H1 (cell line): Measurements from ENCODE around the gene RANBP9. TPM values are rescaled to one million over a fixed set of nuclear protein-coding genes. Genes with fewer than 3 reads are reported as not detected.

ENCODE experiments used
- CTCF ChIA-PET: fragments of 300-600 bp; sonication (Branson Sonifier 250); formaldehyde crosslinking; loops from one replicate; lab custom pipeline; 2021; ENCODE audit not compliant: partially characterized antibody; lab: Charles Lee
- POLR2A ChIA-PET: fragments of 300-600 bp; sonication (Branson Sonifier 250); formaldehyde crosslinking; loops from one replicate; lab custom pipeline; 2021; ENCODE audit warnings: inconsistent platforms; ENCODE audit not compliant: partially characterized antibody; lab: Charles Lee
- DNase-seq, 2 experiments: peaks; one replicate each; pipeline versions ENCODE4 v3.0.0 to v3.0.0-alpha.2; 2010 to 2022; ENCODE audit warnings: low spot score in 2 of 2, low read depth in 1 of 2, mixed read lengths in 1 of 2
- FAIRE-seq: peaks from 2 replicates; lab custom pipeline; 2011; peaks lifted over from hg19 to GRCh38; lab: Jason Lieb, UNC
- H2AFZ ChIP-seq: 2 replicates; pipeline ENCODE4 v1.8.1; 2012; ENCODE audit warnings: low read length, inconsistent platforms
- H2AK5ac ChIP-seq: 2 replicates; pipeline ENCODE4 v1.6.1; 2013; ENCODE audit warnings: low read depth, low read length
- H2BK120ac ChIP-seq: replicated peaks from 2 replicates; pipeline ENCODE3; 2013; ENCODE audit warnings: low read depth, low read length, inconsistent platforms
- H2BK12ac ChIP-seq: 2 replicates; pipeline ENCODE4 v1.6.1; 2013; ENCODE audit warnings: low read depth, low read length
- H2BK15ac ChIP-seq: 2 replicates; pipeline ENCODE4 v1.6.1; 2013; ENCODE audit warnings: low read length
- H2BK20ac ChIP-seq: 2 replicates; pipeline ENCODE4 v1.6.1; 2013; ENCODE audit warnings: low read length
- H2BK5ac ChIP-seq: 2 replicates; pipeline ENCODE4 v1.6.1; 2013; ENCODE audit warnings: low read depth, low read length
- H3K14ac ChIP-seq: 2 replicates; pipeline ENCODE4 v1.6.1; 2013; ENCODE audit warnings: inconsistent platforms; ENCODE audit not compliant: insufficient read length
- H3K18ac ChIP-seq: 2 replicates; pipeline ENCODE4 v1.6.1; 2013; ENCODE audit warnings: low read length; ENCODE audit errors: extremely low read depth
- H3K23ac ChIP-seq: 2 replicates; pipeline ENCODE4 v1.6.1; 2013; ENCODE audit warnings: inconsistent platforms; ENCODE audit not compliant: insufficient read length
- H3K23me2 ChIP-seq: 2 replicates; pipeline ENCODE4 v1.6.1; 2013; ENCODE audit warnings: low read depth, low read length
- H3K27ac ChIP-seq: 2 replicates; pipeline ENCODE4 v1.6.1; 2011; ENCODE audit warnings: low read depth, low read length, inconsistent platforms
- H3K27me3 ChIP-seq, 4 experiments: replicated peaks in 1 of 4; 1 replicate in 1 of 4; 2 replicates in 3 of 4; pipeline versions ENCODE4 v1.6.1 to v1.8.1; 2011 to 2013; ENCODE audit warnings: low read length in 3 of 4, mild to moderate bottlenecking in 3 of 4, inconsistent platforms in 2 of 4, mixed read lengths in 2 of 4, moderate library complexity in 1 of 4; ENCODE audit not compliant: control insufficient read depth in 3 of 4, insufficient read depth in 3 of 4; ENCODE audit errors: extremely low read depth in 1 of 4
- H3K36me3 ChIP-seq, 4 experiments: 2 replicates each; pipeline versions ENCODE4 v1.6.1 to v1.8.1; 2011 to 2013; ENCODE audit warnings: mild to moderate bottlenecking in 4 of 4, low read length in 3 of 4, moderate library complexity in 2 of 4, control low read depth in 1 of 4, inconsistent platforms in 1 of 4; ENCODE audit not compliant: insufficient read depth in 4 of 4, control insufficient read depth in 2 of 4
- H3K4ac ChIP-seq: replicated peaks from 2 replicates; pipeline ENCODE3; 2013; ENCODE audit warnings: low read length, low read depth, mixed read lengths, inconsistent platforms; ENCODE audit not compliant: insufficient read length
- H3K4me1 ChIP-seq, 4 experiments: replicated peaks in 1 of 4; 1 replicate in 1 of 4; 2 replicates in 3 of 4; pipeline versions ENCODE4 v1.6.1 to v1.8.1; 2011 to 2013; ENCODE audit warnings: low read length in 3 of 4, inconsistent platforms in 2 of 4, mixed read lengths in 1 of 4; ENCODE audit not compliant: insufficient read depth in 4 of 4, control insufficient read depth in 3 of 4
- H3K4me2 ChIP-seq, 2 experiments: 2 replicates each; pipeline versions ENCODE4 v1.6.1 to v1.8.1; 2011 to 2013; ENCODE audit warnings: low read depth in 2 of 2, low read length in 2 of 2, control low read depth in 1 of 2, inconsistent platforms in 1 of 2, mild to moderate bottlenecking in 1 of 2; ENCODE audit not compliant: insufficient read depth in 1 of 2
- H3K4me3 ChIP-seq, 4 experiments: fragments of 200-600, 300-600 bp in 1 of 4; sonication (generic), shearing (Covaris generic), sonication (Bioruptor Twin) in 1 of 4; 2 replicates each; pipeline versions ENCODE4 v1.5.1 to v1.8.1; 2011 to 2016; ENCODE audit warnings: low read length in 4 of 4, low read depth in 3 of 4, control low read depth in 2 of 4, inconsistent platforms in 2 of 4, mild to moderate bottlenecking in 2 of 4, mixed read lengths in 1 of 4, moderate library complexity in 1 of 4; ENCODE audit not compliant: insufficient read depth in 2 of 4; ENCODE audit errors: extremely low read depth in 1 of 4
- H3K56ac ChIP-seq: replicated peaks from 2 replicates; pipeline ENCODE3; 2013; ENCODE audit warnings: low read depth, mild to moderate bottlenecking, mixed read lengths, low read length, inconsistent platforms; ENCODE audit not compliant: insufficient read length
- H3K79me1 ChIP-seq: 2 replicates; pipeline ENCODE4 v1.6.1; 2013; ENCODE audit warnings: low read depth, low read length, control low read depth
- H3K79me2 ChIP-seq, 2 experiments: 2 replicates each; pipeline versions ENCODE4 v1.6.1 to v1.8.1; 2012 to 2013; ENCODE audit warnings: low read length in 2 of 2, mild to moderate bottlenecking in 2 of 2, inconsistent platforms in 1 of 2; ENCODE audit not compliant: insufficient read depth in 2 of 2, control insufficient read depth in 1 of 2
- H3K9ac ChIP-seq, 4 experiments: replicated peaks in 1 of 4; 1 replicate in 1 of 4; 2 replicates in 3 of 4; pipeline versions ENCODE4 v1.6.1 to v1.8.1; 2011 to 2013; ENCODE audit warnings: low read depth in 3 of 4, low read length in 3 of 4, control low read depth in 2 of 4, mild to moderate bottlenecking in 2 of 4, moderate library complexity in 2 of 4, inconsistent platforms in 1 of 4; ENCODE audit errors: extremely low read depth in 1 of 4
- H3K9me3 ChIP-seq, 2 experiments: 2 replicates each; pipeline versions ENCODE4 v1.6.1 to v1.8.1; 2012 to 2013; ENCODE audit warnings: mild to moderate bottlenecking in 2 of 2, moderate library complexity in 2 of 2, control low read depth in 1 of 2, inconsistent platforms in 1 of 2, low read depth in 1 of 2, low read length in 1 of 2, mixed read lengths in 1 of 2; ENCODE audit not compliant: insufficient read depth in 2 of 2
- H4K20me1 ChIP-seq, 2 experiments: replicated peaks in 1 of 2; 2 replicates each; pipeline versions ENCODE3 to v1.8.1; 2011 to 2013; ENCODE audit warnings: inconsistent platforms in 2 of 2, low read length in 2 of 2, mild to moderate bottlenecking in 1 of 2; ENCODE audit not compliant: insufficient read depth in 2 of 2, control insufficient read depth in 1 of 2
- H4K5ac ChIP-seq: 2 replicates; pipeline ENCODE4 v1.6.1; 2013; ENCODE audit warnings: low read length, low read depth, mixed read lengths, inconsistent platforms; ENCODE audit not compliant: insufficient read length
- H4K8ac ChIP-seq: 2 replicates; pipeline ENCODE4 v1.8.0; 2013; ENCODE audit warnings: mild to moderate bottlenecking, moderate library complexity, low read length, inconsistent platforms; ENCODE audit not compliant: insufficient read depth; ENCODE audit errors: extremely low read depth
- H4K91ac ChIP-seq: replicated peaks from 2 replicates; pipeline ENCODE3; 2013; ENCODE audit warnings: low read length, mixed read lengths, inconsistent platforms; ENCODE audit not compliant: insufficient read length
- WGBS, 2 experiments: shearing (Covaris generic) in 1 of 2; methylation state at CpG; one replicate each; pipeline versions ENCODE4 v1.1.6 to v1.1.7; 2013 to 2015; ENCODE audit warnings: low lambda C conversion rate in 2 of 2, mixed read lengths in 2 of 2, inconsistent platforms in 1 of 2, low coverage in 1 of 2, missing lambda C conversion rate in 1 of 2; ENCODE audit not compliant: insufficient replicate concordance in 2 of 2, insufficient coverage in 1 of 2, insufficient read length in 1 of 2; ENCODE audit errors: extremely low coverage in 1 of 2, missing lambda C conversion rate in 1 of 2; 5-methylcytosine and 5-hydroxymethylcytosine counted together
- polyA plus RNA-seq, 7 experiments: library from polyadenylated mRNA; depleted of rRNA in 3 of 7; stranded (reverse) in 5 of 7; unstranded in 2 of 7; fragments of >200 nt in 5 of 7; fragments of 200-250 nt in 2 of 7; gene quantifications; 1 replicate in 5 of 7; 2 replicates in 1 of 7; 4 replicates in 1 of 7; pipeline versions ENCODE4 v1.2.1 to v1.2.3, GENCODE V29; 2011 to 2013; ENCODE audit warnings: missing spikeins in 2 of 7, mixed read lengths in 2 of 7
- total RNA-seq: library from RNA; stranded (reverse); fragmentation: NEBNext Ultra II Directional; extraction: Animal tissue kit (Norgen Biotek cat#: 25700); gene quantifications from 2 replicates; pipeline ENCODE4 v1.2.1, GENCODE V29; 2021

Gene RANBP9
- total and polyA plus RNA-seq, 2 of the 8 experiments (the other 6 are each of a cell fraction or from before 2014, with no cell fraction given) = 13.0 to 36.7 TPM

DNA sequence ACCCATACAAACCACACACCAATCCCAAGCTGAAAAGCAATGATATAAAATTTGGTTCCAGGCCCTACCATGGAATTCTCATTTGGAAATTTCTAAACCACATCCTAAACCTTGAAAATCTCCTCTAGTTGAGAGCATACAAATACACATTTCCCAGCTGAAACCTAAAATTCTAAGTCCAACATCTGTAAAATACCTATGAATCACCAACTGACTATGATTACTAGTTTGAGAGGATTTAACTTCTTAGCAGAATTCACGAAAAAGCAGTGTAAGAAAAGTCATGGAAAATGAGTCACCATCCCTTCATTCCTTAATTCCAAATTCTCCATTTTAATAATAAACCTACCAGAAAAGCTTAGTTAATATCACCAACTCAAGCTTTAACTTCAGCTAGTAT lies 15.4 kb downstream of the RANBP9 start:
- H3K27ac ChIP-seq = no peak overlapping the region
- ChIA-PET POLR2A (interaction anchor here (1.0 to 1.6 kb wide), 3 partner anchors 9 to 117 kb away, joined by 3 to 4 read pairs (median 4); partner anchors contain the start of genes MCUR1 and RANBP9), CTCF (no interaction called here)
- no peak overlapping the region for H3K56ac ChIP-seq
- no peak overlapping the region for H3K4ac ChIP-seq
- H2BK15ac ChIP-seq = no peak overlapping the region
- no peak overlapping the region for H2BK20ac ChIP-seq
- peaks cover 0 to 6% of the 10 kb centered on the region in 2 experiments for H4K20me1 ChIP-seq
- no peak overlapping the region for H2BK5ac ChIP-seq
- H4K5ac ChIP-seq = no peak overlapping the region
- FAIRE-seq (no peak), DNase-seq (no peak)
- 91% methylated on average over 1 of the region's 1 CpG; no CpG with 5 or more reads in 1 of the 2 experiments for WGBS, 2 experiments
- H3K4me3 ChIP-seq = no peak overlapping the region
- H3K23ac ChIP-seq = no peak overlapping the region
- H4K8ac ChIP-seq = no peak overlapping the region
- no peak overlapping the region for H2BK12ac ChIP-seq
- no peaks in the 10 kb centered on the region; the same call in none of the 2 replicates for H3K79me1 ChIP-seq
- no peak overlapping the region for H2AK5ac ChIP-seq
- no peak overlapping the region for H3K18ac ChIP-seq
- H3K4me2 ChIP-seq = no peak overlapping the region
- no peaks in the 10 kb centered on the region for H3K9me3 ChIP-seq
- no peak overlapping the region for H2BK120ac ChIP-seq
- no peaks in the 10 kb centered on the region; a peak in 1 of 8 replicates for H3K36me3 ChIP-seq
- no peak overlapping the region for H3K9ac ChIP-seq
- peaks cover 1 to 6% (median 2%) of the 10 kb centered on the region in 4 experiments; a peak in 3 of 7 replicates for H3K4me1 ChIP-seq
- no peak overlapping the region for H3K14ac ChIP-seq
- H3K23me2 ChIP-seq = no peaks in the 10 kb centered on the region
- H2AFZ ChIP-seq = no peak overlapping the region
- H3K27me3 ChIP-seq = no peaks in the 10 kb centered on the region
- H4K91ac ChIP-seq = no peak overlapping the region
- peaks cover 0 to 88% of the 10 kb centered on the region in 2 experiments; a peak in 3 of 4 replicates for H3K79me2 ChIP-seq
